Small intestine (tissue), 16 donors: ENCODE measurements around the gene B4GAT1. TPM values are rescaled to one million over a fixed set of nuclear protein-coding genes. Genes with fewer than 3 reads are reported as not detected.
"Not testable (repeated sequence)": the region's sequence is repeated elsewhere in the genome, so short reads cannot be mapped to it uniquely, and the experiment has no call there.

Experiments
- DNase-seq, 2 donors: peaks; one replicate each; pipeline versions ENCODE4 v3.0.0 to v3.0.0-alpha.2; 2013
- FAIRE-seq: peaks from 2 replicates; lab custom pipeline; 2012; peaks lifted over from hg19 to GRCh38; lab: Jason Lieb, UNC
- H3K27ac ChIP-seq, 3 donors: one replicate each; pipeline ENCODE4 v1.5.1; 2013; ENCODE audit warnings: low read length in 2 of 3, mild to moderate bottlenecking in 2 of 3, control low read depth in 1 of 3, inconsistent platforms in 1 of 3, low read depth in 1 of 3, moderate library complexity in 1 of 3
- H3K27me3 ChIP-seq, 3 donors: one replicate each; pipeline ENCODE4 v1.6.1; 2013; ENCODE audit warnings: low read length in 3 of 3, inconsistent platforms in 1 of 3; ENCODE audit not compliant: control insufficient read depth in 3 of 3, insufficient read depth in 3 of 3
- H3K36me3 ChIP-seq, 3 donors: one replicate each; pipeline ENCODE4 v1.6.1; 2013; ENCODE audit warnings: low read length in 3 of 3, inconsistent platforms in 1 of 3, low read depth in 1 of 3, mild to moderate bottlenecking in 1 of 3, moderate library complexity in 1 of 3; ENCODE audit not compliant: control insufficient read depth in 3 of 3, insufficient read depth in 2 of 3
- H3K4me1 ChIP-seq, 3 donors: one replicate each; pipeline ENCODE4 v1.6.1; 2013; ENCODE audit warnings: low read length in 2 of 3, inconsistent platforms in 1 of 3, low read depth in 1 of 3, mild to moderate bottlenecking in 1 of 3, moderate library complexity in 1 of 3; ENCODE audit not compliant: control insufficient read depth in 3 of 3, insufficient read depth in 2 of 3
- H3K4me3 ChIP-seq, 3 donors: one replicate each; pipeline ENCODE4 v1.5.1; 2013; ENCODE audit warnings: low read length in 3 of 3, control low read depth in 1 of 3, inconsistent platforms in 1 of 3, low read depth in 1 of 3, mild to moderate bottlenecking in 1 of 3, moderate library complexity in 1 of 3
- H3K9me3 ChIP-seq, 2 donors: one replicate each; pipeline ENCODE4 v1.6.1; 2013; ENCODE audit warnings: low read depth in 1 of 2, low read length in 1 of 2; ENCODE audit not compliant: control insufficient read depth in 2 of 2, insufficient read depth in 1 of 2
- WGBS, 3 donors: extraction: QIAGEN DNeasy Blood & Tissue Kit; methylation state at CpG; one replicate each; pipeline ENCODE4 v1.1.7; 2013; 5-methylcytosine and 5-hydroxymethylcytosine counted together
- long read RNA-seq, 10 donors: transcript quantifications; one replicate each; lab custom pipeline, GENCODE V29; 2026
- polyA plus RNA-seq, 4 donors: library from polyadenylated mRNA; stranded (reverse) in 3 of 4; unstranded in 1 of 4; fragments of 200-250 nt in 3 of 4; fragments of 120-200 nt in 1 of 4; gene quantifications; one replicate each; pipeline versions ENCODE4 v1.2.1 to v1.2.3, GENCODE V29; 2013
- donor health status: healthy with polysubstance abuse.
- donor health status: control.
- donor health status: control.
- donor health status: Bipolar disorder and iron deficiency.
- donor health status: healthy.

B4GAT1 gene
- polyA plus RNA-seq, result 10 to 100 TPM; 12.2 to 28.0 (median 20.8) TPM
- long read RNA-seq, donor 1, transcript B4GAT1-201 (2 exons, 2,072 nt), result major isoform, 21 of 21 reads
- long read RNA-seq, donor 1, partial matches to known transcripts, result 0 of 21 reads
- long read RNA-seq, donor 1, other reads (novel, unspliced or antisense), result 0 of 21 reads
- long read RNA-seq, donor 2, transcript B4GAT1-201 (2 exons, 2,072 nt), result major isoform, 5 of 5 reads
- long read RNA-seq, donor 2, partial matches to known transcripts, result 0 of 5 reads
- long read RNA-seq, donor 2, other reads (novel, unspliced or antisense), result 0 of 5 reads
- long read RNA-seq, donor 3, transcript B4GAT1-201 (2 exons, 2,072 nt), result major isoform, 8 of 8 reads
- long read RNA-seq, donor 3, partial matches to known transcripts, result 0 of 8 reads
- long read RNA-seq, donor 3, other reads (novel, unspliced or antisense), result 0 of 8 reads
- long read RNA-seq, donor 4, result 0 reads
- long read RNA-seq, donor 5, partial matches to known transcripts, result 0 of 3 reads
- long read RNA-seq, donor 5, other reads (novel, unspliced or antisense), result 0 of 3 reads
- long read RNA-seq, donor 6, transcript B4GAT1-201 (2 exons, 2,072 nt), result major isoform, 6 of 32 reads
- long read RNA-seq, donor 6, partial matches to known transcripts, result 26 of 32 reads
- long read RNA-seq, donor 6, other reads (novel, unspliced or antisense), result 0 of 32 reads
- long read RNA-seq, donor 7, result 0 reads
- long read RNA-seq, donor 8, result 0 reads
- long read RNA-seq, donor 9, partial matches to known transcripts, result 7 of 8 reads
- long read RNA-seq, donor 9, other reads (novel, unspliced or antisense), result 0 of 8 reads
- long read RNA-seq, donor 10, transcript B4GAT1-201 (2 exons, 2,072 nt), result major isoform, 12 of 12 reads
- long read RNA-seq, donor 10, partial matches to known transcripts, result 0 of 12 reads
- long read RNA-seq, donor 10, other reads (novel, unspliced or antisense), result 0 of 12 reads

DNA sequence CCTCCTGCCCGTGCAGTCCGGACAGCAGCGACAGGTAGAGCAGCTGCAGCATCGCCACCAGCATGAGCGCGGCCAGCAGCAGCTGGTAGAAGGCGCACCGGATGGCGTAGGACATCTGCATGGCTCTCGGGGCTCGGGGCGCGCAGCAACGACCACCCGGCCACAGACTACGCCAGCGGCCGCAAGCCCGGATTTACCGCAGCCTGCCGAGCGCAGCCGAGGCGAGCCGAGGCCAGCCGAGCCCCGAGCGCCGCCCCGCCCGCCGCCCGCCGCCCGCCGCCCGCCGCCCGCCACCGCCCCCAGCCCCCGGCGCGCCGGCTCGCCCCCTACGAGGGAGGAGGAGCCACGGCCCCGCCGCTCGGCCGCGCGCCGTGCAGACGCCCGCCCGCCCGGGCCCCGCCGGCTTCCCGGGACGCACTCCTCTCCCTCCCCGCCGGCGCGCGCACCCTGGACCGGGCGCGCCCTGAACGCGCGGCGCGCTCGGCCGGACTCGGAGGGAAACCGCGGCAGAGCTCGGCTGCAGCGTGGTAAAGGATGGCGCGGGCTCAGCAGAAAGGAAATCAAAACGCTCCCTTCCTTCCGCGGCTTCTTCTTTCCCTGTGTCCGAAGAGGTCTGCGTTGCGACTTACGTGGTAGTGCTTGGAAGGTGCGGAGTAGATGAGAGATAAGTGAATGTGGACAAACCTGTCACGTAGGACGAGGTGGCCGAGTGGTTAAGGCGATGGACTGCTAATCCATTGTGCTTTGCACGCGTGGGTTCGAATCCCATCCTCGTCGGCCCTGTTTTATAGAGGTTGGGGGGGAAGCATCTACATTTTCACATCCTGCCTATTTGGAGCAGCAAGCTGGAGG is at the start of gene B4GAT1:
Gene B4GAT1 (minus strand): TSS at position 205 of the 852 bp plus-strand sequence. CDS start 84 bp downstream, at position 121.
- peaks cover 3 to 50% (median 6%) of the 10 kb centered on the region in 3 donors for H3K4me1 ChIP-seq
- DNase-seq, result peak; percentile 80 to 94
- 0 to 1% (median 0%) methylated on average over 26 to 101 of the region's 101 CpGs for WGBS, 3 donors
- no peaks in the 10 kb centered on the region for H3K27me3 ChIP-seq
- H3K9me3 ChIP-seq, result no peaks in the 10 kb centered on the region
- peaks cover 0 to 9% (median 0%) of the 10 kb centered on the region in 3 donors for H3K36me3 ChIP-seq
- peak within 1 kb of the TSS; percentile 87 to 98 (median 96) for H3K27ac ChIP-seq
- peak within 1 kb of the TSS; percentile 69 to 80 (median 72) for H3K4me3 ChIP-seq
- FAIRE-seq, result no peak

DNA sequence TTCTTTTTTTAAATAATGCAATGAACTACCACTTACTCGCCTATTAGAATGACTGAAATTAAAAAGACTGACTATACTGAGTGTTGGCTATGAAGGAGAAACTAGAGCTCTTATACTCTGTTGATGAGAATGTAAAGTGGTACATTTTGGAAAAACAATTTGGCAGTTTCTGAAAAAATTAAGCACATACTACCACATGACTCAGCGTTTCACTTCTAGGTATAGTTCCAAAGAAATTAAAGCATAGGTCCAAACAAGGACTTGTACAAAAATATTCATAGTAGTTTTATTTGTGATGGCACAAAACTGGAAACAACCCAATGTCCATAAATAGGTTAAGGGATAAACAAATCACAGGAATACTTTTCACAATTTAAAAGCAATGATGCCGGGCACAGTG is 46.5 kb upstream of the B4GAT1 start:
- Histone ChIP-seq H3K27me3 (no peaks in the 10 kb centered on the region), H3K4me3 (no peak overlapping the region), H3K36me3 (no peaks in the 10 kb centered on the region), H3K27ac (no peak overlapping the region), H3K4me1 (no peaks in the 10 kb centered on the region), H3K9me3 (no peaks in the 10 kb centered on the region)
- 82 to 88% (median 87%) methylated on average over 3 of the region's 3 CpGs for WGBS, 3 donors
- DNase-seq (no peak), FAIRE-seq (no peak)

DNA sequence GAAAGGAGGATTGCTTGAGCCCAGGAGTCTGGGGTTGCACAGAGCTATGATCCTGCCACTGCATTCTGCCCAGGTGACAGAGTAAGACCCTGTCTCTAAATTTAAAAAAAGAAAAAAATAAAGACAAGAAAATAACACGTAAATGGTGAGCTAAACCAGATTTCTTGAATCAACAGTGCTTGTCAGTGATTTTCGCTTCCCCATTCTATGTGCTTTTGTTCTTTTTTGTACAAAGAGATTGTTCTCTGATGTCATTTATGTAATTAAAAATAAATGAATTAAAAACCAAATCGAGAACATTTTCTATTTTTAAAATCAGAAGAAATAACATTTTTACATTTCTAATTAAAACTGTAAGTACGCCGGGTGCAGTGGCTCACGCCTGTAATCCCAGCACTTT is 43.9 kb upstream of the B4GAT1 start:
- no peaks in the 10 kb centered on the region for H3K36me3 ChIP-seq
- 58 to 81% (median 75%) methylated on average over 6 of the region's 6 CpGs for WGBS, 3 donors
- no peaks in the 10 kb centered on the region for H3K9me3 ChIP-seq
- H3K27ac ChIP-seq, result no peak overlapping the region
- H3K4me3 ChIP-seq, result no peak overlapping the region
- no peaks in the 10 kb centered on the region for H3K27me3 ChIP-seq
- H3K4me1 ChIP-seq, result no peaks in the 10 kb centered on the region
- FAIRE-seq (no peak), DNase-seq (no peak)

DNA sequence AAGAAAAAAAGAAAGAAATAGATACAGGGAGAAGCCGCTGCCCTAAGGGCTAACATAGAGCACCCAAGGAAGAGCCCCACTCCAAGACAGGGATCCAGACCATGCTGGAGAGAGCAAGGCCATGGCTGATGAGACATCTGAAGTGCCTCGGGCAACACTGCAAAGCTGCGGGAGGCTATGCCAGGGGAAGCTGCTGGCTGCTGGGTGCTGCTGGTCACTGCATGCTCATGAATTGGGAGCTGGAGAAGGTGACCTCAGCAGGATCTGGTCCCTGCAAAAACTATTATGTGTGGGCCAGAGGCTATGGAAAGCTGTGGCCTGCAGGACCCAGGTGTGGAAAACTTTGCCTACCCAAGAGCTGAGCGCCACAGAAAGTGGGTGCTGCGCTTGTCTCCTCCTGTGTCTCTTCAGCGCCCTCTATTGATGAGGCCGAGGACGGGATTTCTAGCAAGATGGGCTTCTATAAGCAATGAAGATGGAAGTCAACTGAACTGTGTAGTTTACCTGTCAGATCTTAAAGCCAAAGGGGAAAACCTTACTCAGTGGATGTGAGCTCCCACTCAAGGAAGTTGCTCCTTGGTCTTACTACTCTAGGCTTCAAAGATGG is 41.5 kb upstream of the B4GAT1 start:
- Histone ChIP-seq H3K36me3 (no peaks in the 10 kb centered on the region), H3K9me3 (no peaks in the 10 kb centered on the region), H3K27me3 (no peaks in the 10 kb centered on the region), H3K4me1 (no peaks in the 10 kb centered on the region), H3K27ac (no peak overlapping the region), H3K4me3 (no peak overlapping the region)
- 31 to 32% (median 32%) methylated on average over 8 of the region's 8 CpGs for WGBS, 3 donors
- FAIRE-seq, result no peak
- DNase-seq, result peak; percentile 86

DNA sequence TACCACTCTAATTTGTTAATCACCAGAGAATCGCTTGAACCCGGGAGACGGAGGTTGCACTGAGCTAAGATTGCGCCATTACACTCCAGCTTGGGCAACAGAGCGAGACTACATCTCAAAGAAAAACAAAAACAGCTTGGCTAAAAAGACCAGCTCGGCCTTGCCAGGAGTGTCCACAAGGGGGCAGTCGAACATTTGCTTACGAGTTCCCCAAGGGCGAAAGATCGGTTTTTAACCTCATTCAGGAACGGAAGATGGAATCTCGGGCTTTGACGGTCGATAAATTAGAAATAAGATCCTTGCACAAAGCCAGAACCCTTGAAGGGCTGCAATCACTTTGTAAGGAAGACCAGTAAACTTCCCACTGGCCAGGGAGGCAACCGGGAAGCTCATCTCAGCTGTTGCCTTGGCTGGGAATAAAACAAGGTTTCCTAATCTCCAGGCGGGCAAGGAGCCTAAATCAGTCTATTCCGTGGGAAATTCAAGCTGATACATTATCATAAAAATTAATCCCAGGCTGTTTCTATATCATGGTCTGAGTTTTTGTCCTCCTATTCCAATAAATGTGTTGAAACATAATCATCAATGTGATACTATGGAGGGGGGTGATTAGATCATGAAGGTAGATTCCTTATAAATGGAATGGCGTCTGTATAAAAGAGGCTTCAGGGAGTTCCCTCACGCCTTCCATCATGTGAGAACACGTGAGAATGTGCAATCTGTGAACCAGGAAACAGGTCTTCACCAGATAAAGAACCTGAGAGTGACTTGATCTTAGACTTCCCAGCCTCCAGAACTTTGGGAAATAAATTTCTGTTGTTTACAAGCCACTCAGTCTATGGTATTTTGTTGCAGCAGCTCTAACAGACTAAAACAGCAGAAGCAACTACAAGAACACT is 39.0 kb upstream of the B4GAT1 start:
- WGBS, 3 donors, result 6 to 7% (median 7%) methylated on average over 20 of the region's 20 CpGs
- Histone ChIP-seq H3K4me1 (no peaks in the 10 kb centered on the region), H3K27ac (no peak overlapping the region), H3K36me3 (no peaks in the 10 kb centered on the region), H3K27me3 (no peaks in the 10 kb centered on the region), H3K4me3 (peak overlapping the region in 1 of 3 donors; percentile 2), H3K9me3 (no peaks in the 10 kb centered on the region)
- FAIRE-seq, result no peak
- peak; percentile 82 to 87 for DNase-seq

DNA sequence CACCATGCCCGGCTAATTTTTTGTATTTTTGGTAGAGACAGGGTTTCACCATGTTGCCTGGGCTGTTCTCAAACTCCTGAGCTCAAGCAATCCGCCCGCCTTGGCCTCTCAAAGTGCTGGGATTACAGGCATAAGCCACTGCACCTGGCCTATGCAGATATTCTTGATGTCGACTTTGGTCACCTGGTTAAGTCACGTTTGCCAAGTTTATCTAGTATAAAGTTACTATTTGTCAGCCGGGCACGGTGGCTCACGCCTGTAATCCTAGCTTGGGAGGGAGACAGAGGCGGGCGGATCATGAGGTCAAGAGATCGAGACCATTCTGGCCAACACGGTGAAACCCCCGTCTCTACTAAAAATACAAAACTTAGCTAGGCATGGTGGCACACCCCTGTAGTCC is 36.9 kb upstream of the B4GAT1 start:
- not testable (repeated sequence) for H3K9me3 ChIP-seq, H3K4me3 ChIP-seq, H3K4me1 ChIP-seq, H3K27me3 ChIP-seq, H3K27ac ChIP-seq, H3K36me3 ChIP-seq, FAIRE-seq, DNase-seq
- WGBS, 3 donors, result 20 to 67% (median 36%) methylated on average over 13 of the region's 13 CpGs

DNA sequence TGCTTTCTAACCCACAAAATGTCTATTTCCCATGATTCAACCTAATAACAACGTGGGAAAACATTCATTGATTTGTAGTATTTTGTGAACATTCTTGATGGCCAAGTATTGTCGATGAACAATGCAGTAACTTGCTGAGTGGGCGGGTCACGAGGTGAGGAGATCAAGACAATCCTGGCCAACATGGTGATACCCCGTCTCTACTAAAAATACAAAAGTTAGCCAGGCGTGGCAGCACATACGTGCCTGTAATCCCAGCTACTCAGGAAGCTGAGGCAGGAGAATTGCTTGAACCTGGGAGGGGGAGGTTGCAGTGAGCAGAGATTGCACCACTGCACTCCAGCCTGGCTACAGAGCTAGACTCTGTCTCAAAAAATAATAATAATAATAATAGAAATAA is 32.8 kb upstream of the B4GAT1 start:
- H3K9me3 ChIP-seq, H3K4me1 ChIP-seq, H3K4me3 ChIP-seq, DNase-seq, H3K36me3 ChIP-seq, FAIRE-seq, H3K27ac ChIP-seq, H3K27me3 ChIP-seq: not testable (repeated sequence)
- 19 to 22% (median 21%) methylated on average over 7 of the region's 7 CpGs for WGBS, 3 donors
